Cardiac muscle cell (in vitro differentiated cells and primary cell): ENCODE results near the gene QSOX2. TPM values are rescaled to one million over a fixed set of nuclear protein-coding genes. Genes with fewer than 3 reads are reported as not detected.

Experiments used
- DNase-seq, 2 donors: peaks; one replicate each; pipeline versions ENCODE4 v3.0.0 to v3.0.0-alpha.2; 2010 to 2017; ENCODE audit warnings: low read depth in 1 of 2, low spot score in 1 of 2
- H3K27ac ChIP-seq: fragments of 200-600 bp; sonication (generic); 2 replicates; pipeline ENCODE4 v1.5.1; 2016
- H3K27me3 ChIP-seq: fragments of 200-600 bp; sonication (generic); 2 replicates; pipeline ENCODE4 v1.6.0; 2016; ENCODE audit warnings: control low read depth
- H3K36me3 ChIP-seq: fragments of 200-600 bp; sonication (generic); 2 replicates; pipeline ENCODE4 v1.5.1; 2016; ENCODE audit warnings: control low read depth
- H3K4me1 ChIP-seq: fragments of 200-600 bp; sonication (generic); 2 replicates; pipeline ENCODE4 v1.8.1; 2017; ENCODE audit warnings: low read depth, mild to moderate bottlenecking, mixed run types
- H3K4me3 ChIP-seq: fragments of 200-600 bp; sonication (generic); 2 replicates; pipeline ENCODE4 v1.5.1; 2016; ENCODE audit warnings: mild to moderate bottlenecking
- H3K9me3 ChIP-seq: fragments of 200-600 bp; sonication (generic); 2 replicates; pipeline ENCODE4 v1.5.1; 2017; ENCODE audit warnings: low read depth, mild to moderate bottlenecking, control low read depth
- polyA plus RNA-seq: library from polyadenylated mRNA; unstranded; fragments of >200 nt; fragmentation: Nextera tagmentation; extraction: Ambion mirVana; gene quantifications from 2 replicates; pipeline ENCODE4 v1.2.1, GENCODE V29; 2016
- total RNA-seq: library from RNA; depleted of rRNA; stranded (reverse); fragments of >200 nt; gene quantifications from 2 replicates; pipeline ENCODE4 v1.2.3, GENCODE V29; 2016
- TF ChIP-seq, protein P1 (sequence below): IDR thresholded peaks from 2 replicates; pipeline ENCODE4 v1.5.1; 2012; ENCODE audit warnings: low read depth, mild to moderate bottlenecking, low read length

The QSOX2 gene
- total and polyA plus RNA-seq, 2 experiments from 2014 or later, result 1.7 to 10.5 TPM

- Histone ChIP-seq H3K9me3 (no peaks in the 10 kb centered on the region), H3K27ac (no peak overlapping the region), H3K27me3 (no peaks in the 10 kb centered on the region), H3K4me1 (peaks cover 12% of the 10 kb centered on the region), H3K4me3 (peak overlapping the region; percentile 64), H3K36me3 (no peaks in the 10 kb centered on the region)
- no peak for DNase-seq
- TF ChIP-seq, protein P1, sequence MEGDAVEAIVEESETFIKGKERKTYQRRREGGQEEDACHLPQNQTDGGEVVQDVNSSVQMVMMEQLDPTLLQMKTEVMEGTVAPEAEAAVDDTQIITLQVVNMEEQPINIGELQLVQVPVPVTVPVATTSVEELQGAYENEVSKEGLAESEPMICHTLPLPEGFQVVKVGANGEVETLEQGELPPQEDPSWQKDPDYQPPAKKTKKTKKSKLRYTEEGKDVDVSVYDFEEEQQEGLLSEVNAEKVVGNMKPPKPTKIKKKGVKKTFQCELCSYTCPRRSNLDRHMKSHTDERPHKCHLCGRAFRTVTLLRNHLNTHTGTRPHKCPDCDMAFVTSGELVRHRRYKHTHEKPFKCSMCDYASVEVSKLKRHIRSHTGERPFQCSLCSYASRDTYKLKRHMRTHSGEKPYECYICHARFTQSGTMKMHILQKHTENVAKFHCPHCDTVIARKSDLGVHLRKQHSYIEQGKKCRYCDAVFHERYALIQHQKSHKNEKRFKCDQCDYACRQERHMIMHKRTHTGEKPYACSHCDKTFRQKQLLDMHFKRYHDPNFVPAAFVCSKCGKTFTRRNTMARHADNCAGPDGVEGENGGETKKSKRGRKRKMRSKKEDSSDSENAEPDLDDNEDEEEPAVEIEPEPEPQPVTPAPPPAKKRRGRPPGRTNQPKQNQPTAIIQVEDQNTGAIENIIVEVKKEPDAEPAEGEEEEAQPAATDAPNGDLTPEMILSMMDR, result no peak
These were observed 718 bp downstream of the QSOX2 start for GRCh38 chr9:136244969-136245218.

DNA sequence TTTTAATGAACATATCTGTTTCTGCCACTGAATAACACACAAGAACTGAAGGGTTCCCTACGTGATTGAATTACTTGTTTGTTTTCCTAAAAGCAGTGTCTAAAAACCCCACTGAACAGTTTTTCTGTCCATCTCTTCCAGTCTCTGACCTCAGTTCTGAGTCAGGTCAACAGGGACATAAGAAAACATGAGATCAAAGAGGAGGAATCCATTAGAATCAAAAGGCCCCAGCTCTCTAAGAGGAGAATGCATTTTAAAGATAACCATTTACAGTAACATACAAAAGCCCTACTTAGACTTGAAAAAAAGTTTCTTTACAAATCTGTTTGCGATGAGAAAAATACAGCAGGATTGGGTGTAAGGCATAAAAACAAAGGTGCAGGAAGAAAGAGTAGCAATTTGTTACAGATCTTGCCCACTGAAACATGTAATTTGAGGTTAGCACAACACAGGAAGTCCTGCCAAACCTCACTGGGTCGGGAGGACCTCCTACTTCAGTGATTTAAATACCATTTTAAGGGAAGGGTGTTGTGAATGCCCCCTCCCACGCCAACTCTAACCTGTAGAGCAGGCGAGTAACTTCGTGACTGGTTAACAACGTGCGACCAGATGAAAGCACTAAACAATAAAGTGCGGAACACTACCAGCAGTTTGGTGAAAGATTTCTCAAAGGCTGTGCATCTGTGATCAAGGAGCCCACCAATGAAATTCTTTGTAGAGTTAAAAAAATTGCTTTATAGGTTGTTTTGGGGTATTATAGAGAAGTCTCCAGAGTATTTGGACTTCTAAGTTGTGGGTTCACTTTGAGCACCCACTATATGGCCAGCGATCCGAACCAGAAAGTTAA, 1.3 kb downstream of the QSOX2 start:
- H3K27ac ChIP-seq, result no peak overlapping the region
- H3K36me3 ChIP-seq, result no peaks in the 10 kb centered on the region
- no peaks in the 10 kb centered on the region for H3K27me3 ChIP-seq
- H3K4me3 ChIP-seq, result peak overlapping the region; percentile 64
- H3K9me3 ChIP-seq, result no peaks in the 10 kb centered on the region
- DNase-seq, result no peak
- TF ChIP-seq, protein P1, result no peak
- H3K4me1 ChIP-seq, result peaks cover 15% of the 10 kb centered on the region

DNA sequence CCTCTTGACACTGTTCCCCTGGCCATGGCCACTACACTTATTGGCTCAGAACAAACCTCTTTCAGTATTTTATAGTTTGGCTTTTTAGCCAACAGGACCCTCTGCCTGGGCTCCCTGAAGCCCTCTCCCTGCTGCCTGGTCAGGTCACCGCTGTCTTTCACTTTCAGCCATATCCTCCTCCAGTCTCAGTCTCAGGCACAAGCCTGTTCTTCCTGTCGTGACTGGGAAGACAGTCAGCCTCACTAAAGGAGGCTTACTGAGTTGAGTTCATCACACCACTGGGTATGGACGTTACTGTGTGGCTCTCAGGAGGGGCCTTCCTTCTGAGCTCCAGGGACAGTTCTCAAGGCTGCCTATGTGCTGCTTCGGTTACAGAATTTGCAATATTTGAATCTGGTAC, 2.0 kb downstream of the QSOX2 start:
- TF ChIP-seq, protein P1, result no peak
- DNase-seq, result no peak
- Histone ChIP-seq H3K4me3 (no peak overlapping the region), H3K4me1 (peaks cover 15% of the 10 kb centered on the region), H3K9me3 (no peaks in the 10 kb centered on the region), H3K27me3 (no peaks in the 10 kb centered on the region), H3K27ac (no peak overlapping the region), H3K36me3 (no peaks in the 10 kb centered on the region)

DNA sequence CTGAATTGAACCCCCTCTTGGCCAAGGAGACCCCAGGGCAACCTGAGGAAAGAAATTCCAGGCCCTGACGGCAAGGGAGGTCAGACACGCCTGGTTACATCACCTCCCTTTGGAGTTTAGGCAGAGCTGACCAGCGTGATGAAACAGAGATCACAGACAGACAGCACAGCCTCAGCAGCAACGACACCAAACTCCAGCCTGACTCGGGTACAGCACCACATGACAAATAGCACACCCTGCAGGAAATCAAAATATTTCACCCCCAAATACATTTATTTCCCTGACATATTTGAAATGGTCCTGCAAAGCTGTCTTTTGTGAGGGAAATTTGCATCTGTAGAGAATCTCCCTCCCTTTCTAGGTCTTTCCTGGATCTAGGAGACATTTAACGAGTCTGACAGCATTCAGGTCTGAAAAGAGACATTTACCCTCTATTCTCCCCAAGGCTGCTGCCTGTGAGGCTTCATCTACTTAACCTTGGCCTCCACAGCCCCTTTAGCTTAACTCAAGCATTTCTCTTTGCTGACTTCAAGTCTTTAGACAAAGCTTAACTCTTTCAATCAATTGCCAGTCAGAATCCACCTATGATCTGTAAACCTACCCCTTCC, 2.6 kb downstream of the QSOX2 start:
- TF ChIP-seq, protein P1, result no peak
- Histone ChIP-seq H3K27me3 (no peaks in the 10 kb centered on the region), H3K36me3 (no peaks in the 10 kb centered on the region), H3K4me3 (no peak overlapping the region), H3K27ac (no peak overlapping the region), H3K9me3 (no peaks in the 10 kb centered on the region), H3K4me1 (peaks cover 15% of the 10 kb centered on the region)
- DNase-seq, result peak in 1 of 2 donors; percentile 19

DNA sequence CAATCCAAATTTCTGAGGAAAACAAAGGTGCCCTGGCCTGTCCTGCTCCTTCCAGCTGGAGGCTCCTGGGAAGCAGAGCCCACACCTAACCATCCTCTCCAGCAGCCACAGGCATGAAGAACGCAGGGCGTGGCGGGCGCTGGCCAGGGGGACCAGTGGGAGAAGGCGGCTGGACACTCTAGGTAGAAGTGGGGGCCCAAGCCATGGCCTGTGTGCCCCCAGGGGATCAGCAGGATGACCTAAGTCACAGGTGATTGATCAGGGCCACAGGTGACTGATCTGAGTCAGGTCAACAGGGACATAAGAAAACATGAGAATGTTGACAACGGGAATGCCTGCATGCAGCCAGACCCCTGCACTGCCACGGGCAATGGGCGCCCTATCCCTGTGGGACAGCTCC, 3.4 kb downstream of the QSOX2 start:
- Histone ChIP-seq H3K27ac (no peak overlapping the region), H3K9me3 (no peaks in the 10 kb centered on the region), H3K36me3 (no peaks in the 10 kb centered on the region), H3K4me3 (no peak overlapping the region), H3K27me3 (no peaks in the 10 kb centered on the region), H3K4me1 (peaks cover 15% of the 10 kb centered on the region)
- no peak for DNase-seq
- TF ChIP-seq, protein P1, result no peak
